Raji (cell line): ENCODE data around the gene SYT1.

Source experiments
- POLR2A ChIP-seq: IDR thresholded peaks from 2 replicates; pipeline ENCODE4 v1.6.1; 2011; ENCODE audit warnings: low read depth, low read length, control low read depth; ENCODE audit not compliant: insufficient read depth

The SYT1 gene

DNA sequence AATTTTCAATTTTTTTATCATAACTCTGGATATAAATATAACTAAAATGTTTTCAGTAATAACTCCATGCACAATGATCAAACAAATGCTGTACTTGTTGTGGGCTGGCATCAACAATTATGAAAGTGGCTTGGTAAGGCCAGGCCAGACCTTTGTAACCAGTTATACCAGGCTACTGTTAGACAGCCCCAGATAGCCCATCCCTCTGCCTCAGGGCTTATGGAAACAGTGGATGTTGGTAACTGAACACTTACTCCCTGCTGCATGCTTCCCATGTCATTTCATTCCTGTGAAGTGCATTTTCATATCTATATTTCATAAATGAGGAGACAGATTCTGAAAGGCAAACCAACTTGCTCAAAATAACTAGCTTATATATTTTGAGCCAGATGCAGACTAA is 195.0 kb downstream of the SYT1 start:
- TF ChIP-seq POLR2A: no peak

DNA sequence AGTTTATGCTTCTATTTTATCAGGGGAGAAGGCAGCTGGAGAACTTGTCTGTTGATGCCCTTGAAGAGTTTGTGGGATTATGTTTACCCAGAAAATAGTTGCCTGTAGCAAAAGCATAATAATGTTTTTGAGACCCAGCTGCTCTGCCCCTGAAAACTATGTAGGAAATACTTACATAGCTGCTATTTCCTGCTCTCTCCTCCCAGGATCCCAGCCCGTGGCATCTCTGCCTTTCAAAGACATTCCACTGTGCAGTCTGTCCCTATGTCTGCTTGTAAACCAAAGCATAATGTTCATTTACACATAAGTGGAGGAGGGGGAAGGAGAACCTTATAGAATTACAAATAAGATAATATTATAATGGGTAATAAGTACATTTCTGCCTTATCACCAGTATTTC is 198.7 kb downstream of the SYT1 start:
- no peak for TF ChIP-seq POLR2A

DNA sequence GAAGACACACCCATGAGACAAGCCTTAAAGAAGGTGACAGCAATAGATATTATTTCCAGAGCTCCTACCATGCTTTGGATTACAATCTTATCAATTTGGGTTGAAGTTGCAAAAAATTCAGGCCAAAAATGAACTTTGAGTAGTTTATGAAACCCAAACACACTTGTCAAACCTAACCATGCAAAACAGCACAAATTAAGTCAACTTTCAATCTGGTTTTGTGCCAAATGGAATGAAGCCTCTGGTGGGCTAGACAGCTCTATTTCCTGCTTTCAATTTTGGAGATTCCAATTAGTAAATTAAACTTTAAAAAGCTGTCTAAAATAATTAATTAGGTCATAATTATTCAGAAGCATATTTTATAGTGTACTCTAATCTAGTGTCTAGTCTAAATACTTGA is 203.4 kb downstream of the SYT1 start:
- no peak for TF ChIP-seq POLR2A

DNA sequence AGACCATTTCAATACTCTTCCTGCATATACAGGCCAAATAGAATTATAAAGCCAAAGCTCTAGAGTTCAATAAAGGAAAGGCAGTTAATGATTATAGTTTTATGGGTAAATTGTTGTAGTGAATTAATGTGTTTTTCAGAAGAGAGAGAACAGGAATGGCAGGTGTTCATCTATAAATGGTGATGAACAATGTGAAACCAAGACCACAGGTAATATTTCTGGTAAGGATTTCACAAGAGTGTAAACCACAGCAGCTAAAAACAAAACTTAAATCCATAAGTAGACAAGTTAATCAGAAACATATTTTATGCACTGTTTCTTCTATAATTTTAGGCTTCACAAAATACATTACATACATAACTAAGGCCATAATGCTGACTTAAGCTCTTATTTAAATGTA is 204.4 kb downstream of the SYT1 start:
- TF ChIP-seq POLR2A: no peak

DNA sequence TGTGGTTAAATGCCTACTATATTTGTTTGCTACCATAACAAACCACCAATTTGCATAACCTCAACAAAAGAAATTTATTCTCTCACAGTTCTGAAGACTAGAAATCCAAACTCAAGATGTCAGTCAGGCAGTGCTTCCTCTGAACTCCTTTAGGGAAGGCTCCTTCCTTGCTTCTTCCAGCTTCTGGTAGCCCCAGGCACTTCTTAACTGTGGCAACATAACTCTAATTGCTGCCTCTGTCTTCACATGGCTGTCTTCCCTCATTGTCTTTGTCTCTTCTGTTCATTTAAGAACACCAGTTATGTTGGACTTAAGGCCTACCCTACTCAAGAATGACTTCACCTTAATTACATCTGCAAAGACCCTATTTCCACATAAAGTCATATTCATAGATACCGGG is 206.9 kb downstream of the SYT1 start:
- TF ChIP-seq POLR2A: no peak

DNA sequence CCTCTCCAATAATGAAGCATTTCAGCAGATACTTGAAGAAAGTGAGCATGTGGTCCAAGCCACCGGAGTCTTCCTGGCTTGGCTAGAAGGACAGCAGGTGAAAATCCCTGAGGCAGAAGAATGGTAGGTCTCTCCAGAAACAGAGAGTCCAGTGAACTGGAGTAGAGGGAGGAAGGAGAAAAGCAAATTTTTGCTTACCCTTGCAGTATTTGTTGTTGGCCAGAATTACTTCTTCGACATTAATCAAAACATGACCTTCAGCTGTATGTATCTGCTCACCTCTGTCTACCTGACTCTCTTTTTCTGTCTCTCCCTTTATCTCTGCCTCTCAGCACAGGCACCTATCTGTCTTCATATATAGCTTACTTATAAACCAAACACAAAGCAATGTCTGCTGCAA is 208.9 kb downstream of the SYT1 start:
- TF ChIP-seq POLR2A: no peak

DNA sequence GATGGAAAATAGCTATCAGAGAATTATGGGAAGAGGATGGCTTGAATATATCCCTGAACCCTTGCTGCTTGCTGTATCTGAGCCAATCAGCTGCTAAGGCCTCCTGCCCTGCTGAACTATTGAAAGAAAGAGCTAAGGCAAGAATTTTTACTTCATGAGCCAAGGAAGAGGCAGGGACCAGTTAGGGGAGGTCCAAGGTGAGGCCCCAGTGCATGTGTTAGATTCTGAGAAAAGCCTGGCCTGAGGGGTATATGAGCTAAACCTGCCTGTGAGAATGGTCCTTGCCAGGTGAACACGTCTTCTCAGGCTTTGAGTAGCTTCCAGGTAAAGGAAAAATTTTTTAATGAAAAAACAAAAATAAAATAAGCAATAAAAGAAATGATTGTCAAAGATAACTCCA is 218.0 kb downstream of the SYT1 start:
- TF ChIP-seq POLR2A: no peak

DNA sequence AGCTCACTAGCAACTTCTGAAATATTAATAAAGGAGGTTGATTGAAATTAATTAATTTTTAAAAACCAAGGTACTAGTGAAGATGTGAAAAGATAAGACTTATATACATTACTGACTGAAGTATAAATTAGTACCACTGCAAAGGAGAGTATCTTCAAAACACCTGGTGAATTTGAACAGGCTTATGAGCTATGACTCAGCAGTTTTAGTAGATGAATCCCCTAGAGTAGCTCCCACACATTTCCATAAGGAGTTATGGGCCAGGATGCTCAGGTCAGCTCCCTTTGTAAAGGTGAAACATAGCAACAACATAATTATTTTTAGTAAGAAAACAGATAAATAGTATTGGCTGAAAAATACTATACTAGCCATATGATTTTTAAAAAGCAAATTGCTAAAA is 218.6 kb downstream of the SYT1 start:
- TF ChIP-seq POLR2A: no peak

DNA sequence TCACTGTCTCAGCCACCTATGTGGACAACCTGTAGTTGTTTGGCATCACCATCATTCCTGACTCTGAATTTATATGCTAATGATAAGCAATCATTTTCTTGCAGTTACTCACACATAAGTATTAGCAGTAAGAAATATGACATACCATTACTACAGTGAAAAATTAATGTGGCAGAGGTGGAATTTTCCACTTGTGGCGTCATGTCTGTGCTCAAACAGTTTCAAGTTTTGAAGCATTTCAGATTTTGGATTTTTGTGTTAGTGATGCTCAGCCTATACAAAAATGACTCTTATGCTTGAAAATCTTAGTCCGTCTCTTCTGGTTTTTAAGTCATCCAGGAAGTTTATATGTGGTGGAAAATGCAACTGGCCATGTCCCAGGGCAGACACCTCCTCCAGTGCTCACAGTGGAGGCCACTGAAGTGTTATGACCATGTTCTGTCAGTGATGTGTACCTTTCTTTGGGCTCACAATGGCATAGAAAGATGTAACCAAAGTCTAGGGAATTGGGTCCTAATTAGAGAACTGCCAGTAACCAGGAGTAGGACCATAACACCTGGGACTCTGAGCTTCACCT is 220.6 kb downstream of the SYT1 start:
- TF ChIP-seq POLR2A: no peak

DNA sequence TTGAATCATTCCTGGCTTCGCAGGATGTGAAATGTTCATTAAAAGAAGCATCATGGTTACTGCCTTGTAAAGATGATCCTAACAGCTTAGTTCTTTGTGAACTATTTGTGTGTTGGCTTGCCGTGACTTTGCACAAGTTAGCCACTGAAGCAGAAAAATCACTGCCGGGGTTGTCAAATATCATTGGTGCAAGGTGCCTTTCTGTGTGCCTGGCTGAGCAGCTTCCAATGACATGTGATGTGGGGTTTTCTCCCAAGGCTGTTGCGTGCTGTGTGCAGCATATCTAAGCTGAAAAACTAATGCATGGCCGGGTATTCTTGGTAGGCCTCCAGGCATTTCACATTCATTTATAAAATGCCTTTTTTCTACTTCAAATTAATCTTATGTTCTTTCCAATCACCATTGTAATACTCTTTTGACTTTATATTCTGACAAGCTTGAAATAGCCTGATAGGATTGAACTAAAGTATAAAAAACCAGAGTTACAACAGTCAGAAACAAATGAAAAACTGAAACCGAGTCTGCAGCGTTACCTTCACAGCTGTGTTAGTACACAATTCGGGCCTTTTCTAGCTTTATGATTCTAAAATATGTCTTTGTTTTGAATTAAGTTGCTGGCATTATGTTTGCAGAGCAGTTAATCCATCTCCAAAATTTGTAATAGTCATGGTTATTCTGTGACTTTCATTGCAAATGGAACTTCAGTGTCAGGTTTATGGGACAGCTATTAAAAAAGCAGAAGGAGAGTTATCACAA is 222.1 kb downstream of the SYT1 start:
- no peak for TF ChIP-seq POLR2A

DNA sequence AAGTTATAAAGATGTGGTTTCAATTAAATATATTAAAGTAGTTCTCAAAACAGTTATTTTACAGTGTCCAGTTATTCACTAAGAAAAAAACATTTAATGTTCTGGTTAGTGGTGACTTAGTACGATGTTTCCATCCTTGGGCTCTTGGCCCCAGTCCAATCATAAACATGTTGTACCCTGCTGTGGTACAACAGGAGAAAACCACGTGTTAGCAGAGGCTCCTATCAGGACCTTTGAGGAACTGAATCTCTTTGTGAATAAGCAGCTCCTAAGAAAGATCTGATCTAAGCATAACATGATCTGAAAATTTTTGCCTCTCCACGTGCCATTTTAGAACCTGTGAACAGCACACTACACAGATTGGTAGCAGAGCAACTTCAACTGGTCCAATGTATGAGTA is 234.0 kb downstream of the SYT1 start:
- TF ChIP-seq POLR2A: no peak

DNA sequence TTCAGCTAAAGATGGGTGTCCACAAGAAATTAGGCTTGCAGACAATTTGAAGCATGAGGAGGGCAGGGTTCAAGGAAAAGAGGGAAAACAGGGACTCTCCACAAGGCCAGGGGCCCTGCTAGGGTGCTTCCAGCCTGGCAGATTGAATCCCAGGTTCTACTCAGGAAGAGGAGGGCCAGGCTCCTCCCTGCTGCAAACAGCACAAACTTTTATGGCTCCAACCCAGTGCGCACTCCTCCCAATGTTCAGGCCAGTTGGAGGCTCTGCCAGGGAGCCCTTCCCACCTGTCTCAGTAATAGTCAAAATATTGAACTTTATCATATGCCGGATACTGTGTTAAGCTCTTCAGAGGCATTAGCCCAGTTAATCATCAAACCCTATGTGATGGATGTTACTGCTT is 244.4 kb downstream of the SYT1 start:
- TF ChIP-seq POLR2A: no peak

DNA sequence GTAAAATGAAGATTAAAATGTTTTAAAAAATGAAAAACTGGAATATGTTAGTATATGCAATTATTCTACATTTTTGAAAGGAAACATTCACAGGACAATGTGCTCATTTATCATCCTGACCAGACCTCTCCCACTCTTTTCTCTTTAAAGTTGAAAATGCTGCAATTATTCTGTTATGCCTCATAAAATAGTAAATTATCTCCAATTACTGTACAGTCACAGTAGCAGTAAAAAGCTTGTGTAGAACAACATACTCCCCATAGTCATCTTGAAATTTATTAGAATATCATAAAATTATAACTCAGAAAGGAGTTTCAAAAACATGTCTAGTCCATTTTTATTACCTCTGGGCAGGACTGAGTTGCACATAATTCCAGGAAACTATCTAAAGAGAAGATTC is 250.3 kb downstream of the SYT1 start:
- TF ChIP-seq POLR2A: no peak

DNA sequence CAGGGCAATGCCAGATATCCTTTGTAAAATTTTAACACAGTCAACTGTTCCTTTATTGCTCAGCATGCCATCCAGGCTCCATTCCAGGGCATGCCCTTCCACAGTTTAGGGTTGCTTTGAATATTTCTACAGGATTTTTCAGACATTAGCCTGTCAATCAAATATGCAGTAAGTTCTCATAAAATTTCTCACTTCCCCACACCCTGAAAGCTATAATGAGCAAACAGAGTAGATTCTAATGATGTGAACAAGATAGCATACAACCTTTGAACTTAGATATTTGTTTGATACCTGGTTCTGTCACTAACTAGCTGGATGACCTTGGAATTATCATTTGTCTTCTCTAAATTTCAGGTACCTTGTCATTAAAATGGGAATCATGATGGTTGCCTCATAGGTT is 251.2 kb downstream of the SYT1 start:
- no peak for TF ChIP-seq POLR2A

DNA sequence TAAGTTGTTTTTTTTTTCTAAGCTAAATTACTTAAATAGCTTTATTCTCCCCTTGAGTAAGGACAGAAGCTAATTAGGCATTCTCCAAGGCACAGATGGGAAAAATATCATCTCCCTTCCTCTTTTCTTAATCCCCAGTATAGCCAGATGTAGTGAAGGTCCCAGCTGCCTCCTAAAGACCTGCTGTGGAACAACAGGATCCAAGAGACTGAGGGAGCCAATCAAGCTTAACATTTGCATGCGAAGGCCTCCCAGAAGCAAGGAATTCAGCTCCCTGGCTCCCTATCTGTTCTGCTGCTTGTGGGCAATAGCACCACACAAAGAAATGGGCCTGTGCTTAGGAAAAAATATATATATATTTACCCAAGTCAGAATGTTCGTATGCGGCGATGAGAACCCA is 255.2 kb downstream of the SYT1 start:
- TF ChIP-seq POLR2A: no peak

DNA sequence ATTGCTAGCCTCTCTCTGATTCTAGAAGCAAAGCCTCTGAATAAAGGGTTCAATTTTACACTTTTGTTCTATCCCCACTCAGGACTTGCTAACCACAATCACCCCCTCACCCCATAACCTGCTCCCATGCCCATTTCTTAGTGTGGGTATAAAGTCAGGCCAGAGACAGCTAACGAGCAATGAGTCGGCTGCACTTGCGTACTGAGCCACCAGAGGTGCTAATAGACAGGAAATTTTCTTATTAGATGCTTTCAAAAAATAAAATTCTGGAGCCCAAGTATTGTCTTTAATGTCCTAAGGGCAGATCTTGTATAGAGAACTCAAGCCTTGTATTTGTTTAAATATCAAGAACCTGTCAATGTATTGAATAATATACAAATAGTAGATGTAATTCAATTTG is 256.9 kb downstream of the SYT1 start:
- TF ChIP-seq POLR2A: no peak

DNA sequence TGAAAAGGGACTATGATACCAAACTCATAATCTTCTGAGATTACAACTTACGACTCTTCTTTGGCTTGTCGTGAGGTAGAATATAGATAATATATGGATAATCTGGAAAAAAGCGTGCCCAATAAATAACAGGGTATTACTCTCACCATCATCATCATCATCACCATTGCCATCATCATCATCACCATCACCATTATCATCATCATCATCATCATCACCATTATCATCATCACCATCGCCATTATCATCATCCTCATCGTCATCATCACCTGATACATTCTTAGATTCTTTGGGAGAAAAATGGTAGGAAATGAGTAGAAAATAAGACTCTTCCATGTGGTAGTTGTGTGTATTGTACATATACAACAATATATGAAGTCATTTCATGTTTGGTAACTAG is 259.8 kb downstream of the SYT1 start:
- no peak for TF ChIP-seq POLR2A

DNA sequence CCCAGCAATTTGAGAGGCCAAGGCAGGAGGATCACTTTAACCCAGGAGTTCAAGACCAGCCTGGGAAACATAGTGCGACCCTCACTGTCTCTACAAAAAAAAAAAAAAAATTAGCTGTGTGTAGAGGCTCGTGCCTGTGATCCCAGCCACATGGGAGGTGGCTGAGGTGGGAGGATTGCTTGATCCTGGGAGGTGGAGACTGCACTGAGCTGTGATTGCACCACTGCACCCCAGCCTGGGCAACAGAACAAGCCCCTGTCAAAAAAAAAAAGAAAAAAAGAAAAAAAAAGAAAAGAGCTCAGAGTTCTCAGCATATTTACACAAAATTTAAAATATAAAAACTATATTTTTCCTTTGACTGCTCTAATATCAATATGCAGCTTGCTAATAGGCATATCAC is 260.8 kb downstream of the SYT1 start:
- no peak for TF ChIP-seq POLR2A

DNA sequence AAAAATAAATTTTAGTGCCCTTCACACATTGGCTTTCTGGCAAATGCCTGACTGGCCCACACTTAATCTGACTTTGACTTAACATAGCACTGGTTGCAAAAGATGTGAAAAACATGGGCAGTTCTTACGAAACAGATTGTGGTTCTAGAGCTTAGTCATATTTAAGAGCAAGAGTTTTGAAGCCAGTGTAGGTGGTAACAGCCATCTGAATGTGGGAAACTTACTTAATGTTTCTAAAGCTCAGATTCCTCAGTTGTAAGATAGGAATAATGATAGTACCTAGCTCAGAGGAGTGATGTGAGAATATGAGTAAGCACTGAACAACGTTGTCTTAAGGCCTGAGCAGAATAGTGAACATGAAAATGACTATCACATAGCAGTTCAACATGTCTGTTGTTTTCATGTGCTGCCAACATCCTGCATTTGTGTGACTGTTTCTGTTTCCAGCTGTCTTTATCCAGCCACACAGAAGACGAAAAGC is 262.7 kb downstream of the SYT1 start:
- no peak for TF ChIP-seq POLR2A
